GM20431 (cell line): ENCODE measurements around the gene NFATC2.

Experiments
- in situ Hi-C: fragments of 300-500 bp; cut with MseI, MboI; formaldehyde crosslinking; loops from one replicate; pipeline ENCODE4 v1.15.0; 2020; ENCODE audit warnings: low sequenced_read_pairs; ENCODE audit not compliant: unreplicated experiment

Gene NFATC2

GRCh38 chr20:51525241-51526105 is 17.0 kb downstream of the NFATC2 start:
- in situ Hi-C loops = no loop called here

GRCh38 chr20:51523276-51524013 is 19.1 kb downstream of the NFATC2 start:
- in situ Hi-C loops = no loop called here

GRCh38 chr20:51522207-51522606 is 20.3 kb downstream of the NFATC2 start:
- in situ Hi-C loops = no loop called here

GRCh38 chr20:51517839-51518238 is 24.7 kb downstream of the NFATC2 start:
- in situ Hi-C loops = no loop called here

GRCh38 chr20:51516855-51517254 is 25.7 kb downstream of the NFATC2 start:
- in situ Hi-C loops = no loop called here

GRCh38 chr20:51514836-51515235 is 27.7 kb downstream of the NFATC2 start:
- in situ Hi-C loops = no loop called here

- in situ Hi-C loops = no loop called here
These were observed 28.3 kb downstream of the NFATC2 start for GRCh38 chr20:51514249-51514648.

GRCh38 chr20:51513545-51513944 is 29.0 kb downstream of the NFATC2 start:
- in situ Hi-C loops = no loop called here

- in situ Hi-C loops = no loop called here
These were observed 29.9 kb downstream of the NFATC2 start for GRCh38 chr20:51512645-51513044.

- in situ Hi-C loops = no loop called here
These were observed 30.5 kb downstream of the NFATC2 start for GRCh38 chr20:51511861-51512619.

- in situ Hi-C loops = no loop called here
These were observed 31.4 kb downstream of the NFATC2 start for GRCh38 chr20:51510936-51511605.

GRCh38 chr20:51510169-51510568 is 32.4 kb downstream of the NFATC2 start:
- in situ Hi-C loops = no loop called here

GRCh38 chr20:51509208-51509607 is 33.3 kb downstream of the NFATC2 start:
- in situ Hi-C loops = no loop called here

- in situ Hi-C loops = no loop called here
These were observed 33.7 kb downstream of the NFATC2 start for GRCh38 chr20:51508780-51509179.

- in situ Hi-C loops = no loop called here
These were observed 34.4 kb downstream of the NFATC2 start for GRCh38 chr20:51508158-51508557.

GRCh38 chr20:51507216-51508036 is 35.1 kb downstream of the NFATC2 start:
- in situ Hi-C loops = no loop called here

- in situ Hi-C loops = no loop called here
These were observed 35.8 kb downstream of the NFATC2 start for GRCh38 chr20:51506527-51507215.

- in situ Hi-C loops = no loop called here
These were observed 37.0 kb downstream of the NFATC2 start for GRCh38 chr20:51505566-51505965.

- in situ Hi-C loops = no loop called here
These were observed 39.1 kb downstream of the NFATC2 start for GRCh38 chr20:51503376-51503775.
